SK-N-MC (cell line): ENCODE results near the gene ZNF770.

Source experiments
- EZH2 ChIP-seq: fragments of 200-600 bp; sonication (generic); IDR thresholded peaks from one replicate; pipeline ENCODE4 v1.6.1; 2017; ENCODE audit warnings: antibody characterized with exemption
- FOXP2 ChIP-seq: optimal IDR thresholded peaks from 2 replicates; pipeline ENCODE3; 2011; ENCODE audit warnings: mild to moderate bottlenecking, moderate library complexity; ENCODE audit not compliant: insufficient read depth; ENCODE audit errors: extremely low read length, control extremely low read depth
- POLR2AphosphoS5 ChIP-seq: IDR thresholded peaks from 2 replicates; pipeline ENCODE4 v1.6.1; 2012; ENCODE audit warnings: mild to moderate bottlenecking, low read depth, low read length, borderline replicate concordance

- TF ChIP-seq EZH2 (no peak), POLR2AphosphoS5 (no peak), FOXP2 (no peak)
These were observed 1.2 kb downstream of the ZNF770 start for GRCh38 chr15:34986771-34987480.
